NCI-H2029 (cell line): ENCODE measurements around the gene SLC35E2B.
"Not testable (repeated sequence)": the region's sequence is repeated elsewhere in the genome, so short reads cannot be mapped to it uniquely, and the experiment has no call there.

Experiments used
- DNase-seq: peaks from one replicate; lab custom pipeline; 2025; lab: John Stamatoyannopoulos, UW

SLC35E2B gene

DNA sequence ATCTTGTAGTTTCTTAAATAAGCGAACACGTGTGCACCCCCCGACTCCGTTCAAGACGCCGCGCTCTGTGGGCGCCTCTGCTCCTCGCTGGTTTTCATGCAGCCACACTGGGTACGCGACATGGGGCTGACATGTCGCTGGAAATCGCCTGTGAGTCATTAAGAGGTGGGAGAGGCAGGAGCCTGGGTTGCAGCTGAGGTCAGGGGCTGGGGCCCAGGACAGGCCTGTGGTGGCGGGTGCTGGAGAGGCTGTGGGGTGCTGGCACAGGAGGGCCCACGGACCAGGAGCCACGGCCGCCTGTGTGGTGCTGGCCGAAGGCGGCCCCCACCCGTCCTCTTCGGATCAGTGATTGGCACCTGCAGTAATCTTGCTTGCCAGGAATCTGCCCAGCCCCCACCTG lies 17.8 kb downstream of the SLC35E2B start:
- not testable (repeated sequence) for DNase-seq

DNA sequence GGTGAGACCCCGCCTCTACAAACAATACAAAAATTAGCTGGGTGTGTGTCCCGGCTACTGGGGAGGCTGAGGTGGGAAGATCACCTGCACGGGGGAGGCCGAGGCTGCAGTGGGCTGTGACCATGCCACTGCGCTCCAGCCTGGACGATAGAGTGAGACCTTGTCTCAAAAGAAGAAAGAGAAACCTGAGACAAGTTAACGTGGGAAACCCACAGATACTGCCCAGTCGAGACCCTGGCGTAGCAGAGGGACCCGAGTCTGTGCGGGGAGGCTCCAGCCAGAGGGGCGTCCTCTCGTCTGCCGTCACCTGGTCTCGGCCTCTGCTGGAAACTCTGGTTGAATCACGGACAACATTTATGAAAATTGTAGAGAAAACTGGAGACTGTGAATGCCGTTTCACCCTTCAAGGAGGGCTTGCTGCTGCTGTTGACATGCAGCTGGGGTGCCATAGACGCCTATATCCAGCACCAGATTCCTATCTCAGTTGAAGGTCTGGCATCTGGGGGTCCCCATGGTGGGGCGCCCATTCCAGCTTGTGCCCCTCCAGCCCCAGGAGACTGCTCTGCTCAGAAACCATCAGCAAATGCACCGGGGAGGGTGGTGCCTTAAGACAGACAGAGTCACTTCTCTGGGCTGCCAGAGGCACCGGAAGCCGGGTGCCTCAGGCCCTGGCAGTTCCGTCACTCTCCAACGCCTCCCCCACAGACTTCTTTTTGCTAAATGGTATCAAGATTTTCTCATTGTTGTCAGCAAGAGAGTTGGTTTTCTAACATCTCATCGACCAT lies 20.2 kb downstream of the SLC35E2B start:
- DNase-seq: no peak

DNA sequence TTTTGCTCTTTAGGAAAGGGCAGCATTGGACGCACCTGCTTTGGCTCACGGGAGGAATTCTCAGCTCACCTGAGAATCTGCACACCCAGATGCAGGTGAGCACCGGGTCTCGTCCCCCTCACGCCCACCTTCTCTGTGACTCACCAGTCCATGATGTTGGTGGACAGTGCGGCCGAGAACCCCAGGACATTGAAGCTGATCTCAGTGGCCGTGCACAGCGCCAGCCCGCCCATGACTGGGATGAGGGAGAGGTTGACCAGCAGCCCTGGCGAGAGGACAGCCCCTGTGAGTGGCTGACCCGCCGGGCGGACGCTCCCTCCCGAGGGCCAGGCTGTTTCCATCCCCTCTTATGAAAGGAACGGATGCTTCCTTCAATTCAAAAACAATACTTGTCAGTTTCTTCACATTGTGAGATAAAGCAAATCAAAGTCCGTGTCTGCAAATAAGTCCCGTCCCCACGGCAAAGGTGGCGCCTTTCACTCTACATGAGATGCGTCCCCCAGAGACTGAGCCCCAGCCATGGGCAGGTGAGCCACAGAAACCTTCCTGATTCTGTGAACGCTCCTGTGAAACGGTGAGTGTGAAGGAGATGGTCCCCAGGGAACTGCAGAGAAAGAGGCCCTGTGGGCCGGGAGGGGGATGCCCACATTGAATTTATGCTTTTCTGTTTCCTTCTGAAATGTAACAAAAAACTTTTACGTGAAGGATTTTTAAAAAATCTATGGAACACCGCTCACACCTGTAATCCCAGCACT lies 21.1 kb downstream of the SLC35E2B start:
- DNase-seq: no peak

DNA sequence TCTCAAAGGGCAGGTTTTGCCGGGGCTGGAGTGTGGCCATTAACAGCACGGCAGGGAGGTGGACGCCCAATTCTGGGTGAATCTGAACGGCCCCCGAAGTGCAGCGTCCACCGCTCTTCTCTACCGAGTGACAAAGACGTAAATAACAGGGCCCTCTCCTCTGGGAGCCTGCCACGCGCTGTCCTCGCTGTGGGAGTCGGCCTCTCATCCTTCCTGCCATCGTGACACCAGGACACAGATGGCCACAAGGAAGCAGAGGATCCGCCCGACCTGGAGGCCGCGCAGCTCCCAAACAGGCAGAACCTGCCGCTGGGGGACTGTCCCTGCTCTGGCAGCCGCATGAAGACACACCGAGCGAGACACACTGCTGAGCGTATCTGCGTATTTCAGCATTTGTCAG lies 21.7 kb downstream of the SLC35E2B start:
- DNase-seq: no peak

DNA sequence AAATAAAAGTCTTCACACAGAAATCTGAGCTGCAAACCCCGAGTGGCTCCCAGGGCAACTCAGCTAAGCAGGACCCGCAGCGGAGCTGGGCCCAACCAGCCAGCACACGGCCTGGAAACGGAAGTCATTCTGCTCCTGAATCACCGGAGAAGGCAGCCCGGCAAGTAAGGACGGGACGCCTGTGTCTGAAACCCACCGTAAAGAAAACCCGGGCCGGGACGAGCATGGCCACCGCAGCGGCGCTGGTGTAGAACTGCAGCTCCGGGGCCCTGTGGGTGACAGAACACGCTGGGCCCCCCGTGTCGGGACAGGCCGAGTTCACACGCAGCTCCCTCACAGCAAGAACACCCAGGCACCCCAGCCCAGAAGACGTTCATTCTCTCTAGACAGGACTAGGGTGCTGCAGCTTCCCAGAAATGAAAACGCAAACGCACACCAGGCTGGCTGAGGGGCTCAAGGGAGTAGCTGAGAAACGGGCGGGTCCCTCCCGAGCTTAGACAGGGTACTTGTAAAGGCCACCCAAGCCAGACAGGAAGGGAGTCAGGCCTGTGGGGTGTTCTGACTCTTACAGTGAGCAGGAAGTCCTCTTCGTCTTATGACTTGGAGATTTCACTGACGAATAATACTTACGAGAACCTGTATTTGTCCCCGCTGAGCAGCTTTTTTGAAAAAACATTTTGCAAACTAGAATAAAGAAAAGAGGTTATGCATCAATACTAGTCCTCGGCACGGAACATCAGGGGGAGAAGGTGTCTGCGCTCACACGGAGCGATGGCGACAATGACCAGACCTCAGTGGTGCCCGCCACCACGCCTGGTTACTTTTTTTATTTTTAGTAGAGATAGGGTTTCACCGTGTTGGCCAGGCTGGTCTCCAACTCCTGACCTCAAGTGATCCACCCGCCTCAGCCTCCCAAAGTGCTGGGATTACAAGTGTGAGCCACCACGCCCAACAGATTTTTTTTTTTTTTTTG lies 22.8 kb downstream of the SLC35E2B start:
- no peak for DNase-seq

DNA sequence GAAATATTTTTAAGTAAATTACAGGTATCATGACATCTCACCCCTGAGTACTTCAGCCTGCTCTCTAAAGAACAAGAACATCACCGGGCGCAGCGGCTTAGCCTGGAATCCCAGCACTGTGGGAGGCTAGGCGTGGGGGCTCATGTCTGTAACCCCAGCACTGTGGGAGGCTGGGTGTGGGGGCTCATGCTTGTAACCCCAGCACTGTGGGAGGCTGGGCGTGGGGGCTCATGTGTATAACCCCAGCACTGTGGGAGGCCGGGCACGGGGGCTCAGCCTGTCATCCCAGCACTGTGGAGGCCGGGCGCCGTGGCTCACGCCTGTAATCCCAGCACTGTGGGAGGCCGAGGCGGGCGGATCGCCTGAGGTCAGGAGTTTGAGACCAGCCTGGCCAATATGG lies 26.1 kb downstream of the SLC35E2B start:
- DNase-seq: no peak

DNA sequence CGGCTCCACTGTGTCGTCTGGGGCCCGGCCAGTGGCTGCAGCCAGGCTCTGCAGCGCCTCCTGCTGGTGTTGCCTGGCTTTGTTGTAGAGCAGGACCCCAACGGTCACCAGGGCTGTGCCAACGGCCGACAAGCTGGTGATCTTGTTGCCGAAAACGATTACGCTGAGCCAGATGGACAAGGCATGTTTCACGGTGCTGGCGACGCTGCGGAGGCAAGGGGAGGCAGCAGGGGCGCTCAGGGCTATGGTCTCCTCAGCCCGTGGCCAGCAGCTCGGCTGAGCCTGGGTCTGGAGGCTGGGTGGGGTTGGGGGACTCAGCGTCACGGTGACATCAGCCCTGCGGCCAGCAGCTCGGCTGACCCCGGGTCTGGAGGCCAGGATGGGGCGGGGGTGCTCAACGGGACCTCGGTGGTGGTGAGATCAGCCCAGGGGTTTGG lies 26.8 kb downstream of the SLC35E2B start:
- DNase-seq: no peak

DNA sequence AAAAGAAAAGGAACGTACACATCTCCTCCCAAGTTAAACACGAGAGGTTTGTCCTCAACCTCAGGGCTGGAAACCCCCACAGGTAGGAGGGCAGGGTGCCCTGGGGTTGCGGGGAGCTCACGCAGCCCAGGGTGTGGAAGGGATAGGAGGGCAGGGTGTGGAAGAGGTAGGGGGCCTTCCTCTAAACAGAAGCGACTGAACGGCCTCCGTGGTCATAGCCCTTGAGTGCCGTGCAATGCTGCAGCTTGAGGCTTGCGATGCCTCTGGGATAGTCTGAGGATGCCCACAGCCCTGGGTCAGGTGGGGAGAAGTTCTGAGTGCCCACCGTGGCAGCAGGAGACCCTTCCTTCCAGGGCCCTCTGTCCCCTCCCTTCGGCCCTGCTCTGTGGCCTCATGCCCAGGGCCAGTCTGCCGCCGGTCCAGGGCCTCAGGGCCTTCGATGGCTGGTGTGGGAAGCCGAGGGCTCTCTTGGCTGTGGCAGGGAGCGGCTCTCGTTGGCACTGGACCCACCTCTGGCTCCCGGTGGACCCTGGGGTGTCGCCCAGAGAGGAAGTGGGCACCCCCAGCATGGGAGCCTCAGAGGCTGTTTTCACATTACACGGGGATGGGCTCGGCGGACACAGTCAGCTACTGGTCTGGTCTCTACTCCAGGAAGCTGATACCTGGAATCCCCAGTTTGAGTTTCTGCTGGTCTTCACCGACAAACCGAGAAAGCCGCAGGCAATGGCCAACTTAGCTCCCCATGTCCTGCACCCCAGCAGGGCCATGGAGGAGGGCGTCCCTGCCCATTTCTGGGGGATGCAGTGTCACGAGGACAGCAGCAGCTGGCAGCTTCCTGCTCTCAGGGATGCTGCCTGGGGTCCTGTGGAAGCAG lies 27.4 kb downstream of the SLC35E2B start:
- no peak for DNase-seq

DNA sequence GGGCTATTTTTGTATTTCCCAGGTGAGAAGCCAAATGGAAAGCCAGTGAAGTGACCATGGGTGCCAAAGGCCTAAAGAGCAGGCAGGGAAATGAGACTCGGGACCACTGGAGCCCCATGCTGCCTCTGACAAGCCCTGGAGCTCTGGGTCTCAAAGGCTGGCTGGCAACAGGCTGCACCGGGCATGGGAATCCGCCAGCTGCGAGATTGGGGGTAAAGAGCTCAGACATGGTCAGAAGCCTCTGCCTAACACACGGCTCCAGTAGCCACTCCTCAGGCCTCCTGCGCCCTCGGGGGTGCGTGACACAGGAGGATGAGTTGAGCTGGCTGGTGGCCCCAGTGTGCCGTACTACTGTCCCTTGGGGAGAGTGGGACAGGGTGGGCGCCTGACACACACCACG lies 28.3 kb downstream of the SLC35E2B start:
- not testable (repeated sequence) for DNase-seq

DNA sequence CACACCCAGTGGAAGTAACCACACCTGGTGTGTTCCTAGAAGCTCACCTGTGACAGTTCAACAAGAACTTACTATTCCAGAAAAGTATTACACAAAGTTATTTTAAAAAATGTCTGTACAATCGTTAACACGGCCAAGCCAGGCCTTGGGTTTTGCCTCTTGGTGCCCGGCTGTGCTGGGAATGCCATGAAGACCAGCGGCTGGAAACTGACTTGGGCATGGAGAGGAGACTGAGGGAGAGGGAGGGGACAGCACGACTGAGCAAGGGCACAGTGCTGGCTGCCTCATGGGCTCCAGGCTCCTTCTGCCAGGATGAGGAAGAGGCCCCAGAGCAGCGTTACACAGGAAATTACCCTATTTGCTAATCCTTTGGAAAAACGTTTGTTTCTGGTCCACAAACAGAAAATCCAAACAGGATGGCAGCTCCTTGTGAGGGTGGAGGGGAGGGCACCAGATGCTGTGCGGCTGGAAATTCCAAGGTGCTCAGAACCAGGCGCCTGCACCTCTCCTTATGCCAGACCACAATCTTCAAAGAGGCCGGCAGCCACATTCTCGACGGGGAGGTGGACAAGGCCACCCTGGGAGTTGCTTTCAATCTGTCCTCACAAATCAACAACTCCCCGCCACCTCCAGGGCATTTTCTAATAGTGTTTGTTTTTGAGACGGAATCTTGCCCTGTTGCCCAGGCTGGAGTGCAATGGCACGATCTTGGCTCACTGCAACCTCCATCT lies 29.6 kb downstream of the SLC35E2B start:
- not testable (repeated sequence) for DNase-seq

DNA sequence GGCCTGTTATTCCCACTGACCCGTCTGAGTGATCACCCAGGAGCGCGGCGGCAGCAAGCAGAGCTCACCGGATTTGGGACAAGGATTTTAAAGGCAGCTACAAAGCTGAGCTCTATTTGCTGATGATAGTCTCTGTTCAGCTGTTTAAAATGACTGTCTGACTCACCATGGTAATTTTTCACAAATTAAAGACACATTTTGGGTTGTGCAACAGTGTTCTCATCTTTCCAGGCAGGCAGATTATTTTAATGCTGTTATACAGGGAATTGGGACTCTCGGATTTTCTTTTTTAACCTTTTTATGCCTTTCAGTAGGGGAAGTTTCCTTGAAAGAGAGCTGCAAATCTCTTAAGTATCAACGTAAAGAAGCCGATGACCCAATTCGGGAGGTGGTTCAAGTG lies 30.2 kb downstream of the SLC35E2B start:
- DNase-seq: not testable (repeated sequence)

DNA sequence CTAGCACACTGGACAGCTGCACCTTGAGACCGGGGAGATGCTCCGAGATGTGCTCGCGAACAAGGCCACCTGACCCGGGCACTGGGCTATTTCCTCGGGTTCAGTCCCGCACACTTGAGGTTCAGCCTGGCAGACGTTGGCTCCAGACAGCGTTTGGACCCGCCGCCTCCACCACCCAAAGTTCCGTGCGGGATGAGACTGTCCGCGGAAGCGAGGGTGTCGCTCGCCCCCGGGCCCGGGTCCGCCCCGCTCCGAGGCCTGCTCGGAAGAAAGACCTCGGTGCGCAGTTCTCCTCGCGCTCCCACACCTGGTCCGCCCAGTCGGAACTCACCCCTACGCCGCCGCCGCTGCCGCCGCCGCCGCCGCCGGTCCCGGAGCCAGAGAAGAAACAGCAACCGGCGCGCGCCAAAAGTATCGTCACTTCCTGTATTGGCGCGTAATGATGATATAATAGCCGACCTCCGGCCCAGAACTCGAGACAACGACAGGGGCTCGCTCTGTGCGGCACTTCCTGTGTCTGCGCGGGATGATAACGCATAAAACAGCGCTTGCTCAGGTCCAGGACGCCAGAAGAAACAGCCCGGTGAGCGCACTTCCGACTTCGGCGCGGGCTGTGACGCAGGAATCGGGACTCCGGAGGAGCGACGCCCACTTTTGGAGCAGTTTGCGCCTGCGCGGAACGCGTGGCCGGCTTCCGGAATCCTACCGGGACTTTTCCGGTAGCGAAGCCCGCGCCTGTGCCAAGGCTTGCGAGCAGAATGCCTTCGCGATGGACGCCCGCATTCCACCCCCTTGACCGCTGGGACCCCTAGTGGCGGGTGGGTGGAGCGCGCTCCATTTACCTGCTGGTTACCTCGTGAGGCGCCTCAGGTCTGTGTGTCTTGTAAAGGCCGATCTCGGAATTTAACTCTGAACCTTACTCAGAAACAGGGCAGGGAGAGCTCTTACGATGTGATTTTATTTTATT lies 33.7 kb downstream of the SLC35E2B start, which contains the start of gene CDK11B:
Gene CDK11B (minus strand): TSS at position 422 of the 967 bp plus-strand sequence. CDS start 1,519 bp downstream, outside the sequence.
- DNase-seq: peak; percentile 82

DNA sequence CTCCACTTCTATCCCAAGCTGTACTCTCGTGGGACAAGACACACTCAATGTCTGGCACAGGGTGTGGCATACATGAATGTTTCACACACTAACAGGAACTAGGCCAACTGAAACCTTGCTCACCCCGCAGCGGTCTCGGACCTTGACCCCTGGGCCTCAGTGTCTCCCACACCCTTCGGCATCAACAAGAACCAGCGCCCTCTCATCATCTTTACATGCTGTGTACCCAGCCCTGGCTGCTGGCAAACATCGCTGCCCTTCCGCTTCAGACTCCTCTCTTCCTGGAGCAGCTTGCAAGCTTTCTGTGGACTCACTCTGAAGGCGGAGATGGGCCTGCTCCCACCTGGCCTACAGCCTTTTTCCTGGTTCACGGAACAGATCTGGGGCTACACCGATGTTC lies 44.3 kb downstream of the SLC35E2B start:
- DNase-seq: not testable (repeated sequence)

DNA sequence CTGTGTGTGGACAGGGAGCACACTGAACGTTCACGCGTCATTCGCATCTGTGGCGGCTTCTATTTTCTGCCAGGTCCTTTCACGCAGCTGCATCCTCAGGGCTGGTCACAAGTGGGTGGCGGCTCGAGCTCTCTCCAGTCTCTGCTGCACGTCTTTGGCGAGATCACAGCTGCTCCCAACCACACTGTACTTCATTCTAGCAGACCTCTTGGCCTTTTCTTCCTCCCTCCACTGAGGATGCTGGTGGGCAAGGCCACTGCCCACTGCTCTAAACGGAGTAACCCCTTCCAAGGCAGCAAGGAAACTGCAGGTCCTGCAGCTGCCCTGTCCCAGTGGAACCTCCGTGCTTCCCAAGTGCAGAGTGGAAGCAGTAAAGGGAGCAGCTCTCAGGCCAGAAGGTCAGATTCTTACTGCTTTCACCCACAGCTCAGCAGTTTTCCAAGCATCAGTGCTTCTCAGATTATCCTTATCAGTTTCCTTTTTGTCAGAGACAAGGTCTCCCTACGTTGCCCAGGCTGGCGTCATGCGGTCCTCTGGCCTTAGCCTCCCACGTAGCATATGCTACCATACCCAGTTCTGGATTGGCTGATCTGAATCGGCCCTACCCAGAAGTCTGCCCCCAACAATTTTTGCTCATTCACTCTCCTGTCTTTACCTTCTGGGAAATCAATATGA lies 44.9 kb downstream of the SLC35E2B start:
- not testable (repeated sequence) for DNase-seq

DNA sequence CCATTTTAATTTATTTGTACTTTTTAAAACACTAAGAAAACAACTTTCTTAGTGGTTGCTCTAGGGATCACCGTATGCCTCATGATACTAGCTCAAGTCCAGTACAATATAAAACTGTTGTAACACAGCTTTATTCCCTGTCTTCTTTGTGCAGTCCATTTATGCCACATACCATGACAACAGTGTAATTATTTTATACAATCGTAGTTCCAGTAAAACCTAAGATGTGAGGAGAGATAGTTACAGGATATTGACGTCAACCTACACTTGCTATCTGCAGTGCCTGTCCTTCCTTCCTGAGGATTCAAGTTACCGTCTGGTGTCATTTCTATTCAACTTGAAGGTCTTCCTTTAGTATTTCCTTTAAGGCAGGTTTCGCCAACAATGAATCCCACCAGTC lies 46.3 kb downstream of the SLC35E2B start:
- DNase-seq: not testable (repeated sequence)

GRCh38 chr1:1640711-1641461 lies 51.7 kb downstream of the SLC35E2B start:
- not testable (repeated sequence) for DNase-seq

DNA sequence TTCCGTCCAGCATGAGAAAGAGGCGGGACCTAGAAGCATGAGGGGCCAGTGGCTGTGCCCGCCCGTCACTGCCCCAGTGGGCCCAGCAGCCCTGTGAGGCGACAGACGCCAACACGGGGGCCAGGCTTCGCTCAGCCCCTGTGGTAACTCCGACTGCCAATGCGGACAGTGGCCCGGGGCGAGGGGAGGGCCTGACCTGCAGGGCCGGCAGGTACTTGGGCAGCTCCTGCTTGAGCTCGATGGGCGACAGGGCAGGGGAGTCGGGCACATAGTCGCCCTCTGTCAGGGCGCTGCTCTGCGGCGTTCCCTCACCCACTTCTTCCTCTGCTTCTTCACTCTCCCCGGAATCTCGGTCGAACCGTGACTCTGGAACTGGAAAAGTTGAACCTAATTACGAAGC lies 52.5 kb downstream of the SLC35E2B start:
- DNase-seq: not testable (repeated sequence)

- DNase-seq: not testable (repeated sequence)
Observed at GRCh38 chr1:1639368-1639767, 53.2 kb downstream of the SLC35E2B start.
